Fibroblast of upper back skin (primary cell): ENCODE measurements around the gene CTNND2.
"Not testable (repeated sequence)": the region's sequence is repeated elsewhere in the genome, so short reads cannot be mapped to it uniquely, and the experiment has no call there.

Source experiments
- DNase-seq: peaks from one replicate; pipeline ENCODE4 v3.0.0-alpha.2; 2013

CTNND2 gene

DNA sequence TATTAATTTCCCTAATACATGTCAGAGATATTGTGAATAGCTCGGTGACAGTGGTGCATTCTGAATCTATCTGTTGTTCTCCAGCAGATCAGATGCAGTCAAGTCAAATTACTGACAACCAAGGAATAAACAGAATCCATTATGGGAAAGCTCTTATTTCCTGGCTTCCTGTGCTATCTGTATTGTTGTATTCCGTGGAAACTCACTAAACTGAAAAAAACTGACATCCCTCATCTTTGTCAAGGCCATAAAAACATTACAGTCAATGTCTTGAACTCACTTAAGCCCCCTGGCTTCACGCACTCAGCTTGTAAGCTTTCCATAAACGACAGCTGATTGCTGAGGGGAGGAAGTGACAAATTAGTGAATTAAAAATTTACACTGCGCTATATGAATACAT, 245.9 kb downstream of the CTNND2 start:
- DNase-seq = no peak

- no peak for DNase-seq
These were observed 247.3 kb downstream of the CTNND2 start for GRCh38 chr5:11656916-11657315.

- DNase-seq = no peak
These were observed 248.6 kb downstream of the CTNND2 start for GRCh38 chr5:11655681-11656080.

- DNase-seq = no peak
These were observed 253.3 kb downstream of the CTNND2 start for GRCh38 chr5:11650936-11651335.

DNA sequence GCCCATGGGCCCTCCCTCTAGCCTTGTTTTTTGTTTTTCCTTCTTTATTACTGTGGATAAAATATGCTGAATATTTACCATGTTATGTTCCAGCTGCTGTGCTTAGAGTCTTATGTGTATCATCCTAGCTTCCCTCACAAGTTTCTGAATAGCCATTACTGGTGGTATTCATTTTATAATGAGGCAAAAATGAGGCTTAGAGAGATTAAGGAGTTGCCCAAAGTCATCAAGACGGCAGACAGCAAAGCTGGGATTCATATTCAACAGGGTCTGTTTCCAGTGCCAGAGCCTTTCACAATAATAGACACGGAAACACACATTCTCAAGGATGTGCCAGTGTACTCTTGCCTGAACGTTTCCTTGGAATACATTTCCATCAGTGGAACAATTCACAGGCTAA, 258.1 kb downstream of the CTNND2 start:
- DNase-seq = no peak

- DNase-seq = no peak
These were observed 261.8 kb downstream of the CTNND2 start for GRCh38 chr5:11642438-11642837.

GRCh38 chr5:11640158-11640873, 263.9 kb downstream of the CTNND2 start:
- no peak for DNase-seq

DNA sequence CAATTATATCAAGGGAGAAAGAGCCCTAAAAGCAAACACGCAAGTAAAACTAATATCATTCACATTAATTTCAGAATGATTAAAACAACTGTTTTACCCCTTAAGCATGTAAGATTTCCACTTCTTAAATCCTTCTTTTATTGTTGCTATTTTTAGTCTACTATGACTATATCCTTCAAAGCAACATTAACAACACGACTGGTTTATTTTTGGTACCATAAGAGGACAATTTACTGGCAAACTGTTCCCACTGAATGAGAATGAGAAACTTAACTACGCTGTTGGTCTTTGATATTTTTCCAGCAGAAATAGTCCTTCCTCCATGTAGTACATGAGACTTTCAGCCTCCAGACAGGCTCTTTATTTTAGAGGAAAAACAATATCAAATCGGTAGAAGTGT, 281.5 kb downstream of the CTNND2 start:
- no peak for DNase-seq

DNA sequence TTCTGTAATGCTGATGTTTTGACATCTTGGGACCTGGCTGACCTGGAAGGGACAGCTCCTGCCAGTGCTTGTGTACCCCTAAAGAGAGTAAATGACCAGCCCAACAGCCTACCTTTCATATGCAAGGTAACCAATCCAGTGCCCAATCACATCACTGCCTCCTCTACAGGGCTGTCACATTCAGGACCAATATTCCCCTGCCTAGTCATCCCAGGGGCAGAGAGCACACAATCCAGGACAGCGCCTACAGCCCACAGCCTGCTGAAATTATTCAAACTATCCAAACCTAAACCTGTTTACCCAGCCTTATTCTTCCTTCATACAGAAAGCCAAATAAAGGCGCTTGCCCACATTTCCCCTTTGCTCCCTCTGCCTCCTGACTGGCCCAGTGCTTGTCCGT, 284.1 kb downstream of the CTNND2 start:
- DNase-seq = no peak

- peak; percentile 1 for DNase-seq
These were observed 284.8 kb downstream of the CTNND2 start for GRCh38 chr5:11619339-11620024.

DNA sequence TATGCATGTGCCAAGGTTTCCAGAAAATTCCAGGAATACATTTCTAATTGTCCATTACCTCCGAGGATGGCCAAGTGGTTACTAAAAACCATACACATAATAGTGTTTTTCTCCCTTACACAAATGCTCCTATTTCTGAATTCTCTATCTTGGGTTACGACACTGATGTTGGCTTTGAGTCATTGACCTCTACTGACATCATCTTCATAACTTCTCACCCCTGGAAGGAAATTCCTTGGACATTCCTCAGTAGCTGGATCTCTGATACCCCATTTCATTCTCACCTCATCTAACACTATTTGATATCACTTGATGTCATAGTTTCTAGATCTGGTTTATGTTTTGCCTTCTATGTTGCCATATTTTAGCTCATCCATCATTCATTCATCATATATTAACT, 287.2 kb downstream of the CTNND2 start:
- DNase-seq = no peak

GRCh38 chr5:11616624-11617023, 287.6 kb downstream of the CTNND2 start:
- not testable (repeated sequence) for DNase-seq

DNA sequence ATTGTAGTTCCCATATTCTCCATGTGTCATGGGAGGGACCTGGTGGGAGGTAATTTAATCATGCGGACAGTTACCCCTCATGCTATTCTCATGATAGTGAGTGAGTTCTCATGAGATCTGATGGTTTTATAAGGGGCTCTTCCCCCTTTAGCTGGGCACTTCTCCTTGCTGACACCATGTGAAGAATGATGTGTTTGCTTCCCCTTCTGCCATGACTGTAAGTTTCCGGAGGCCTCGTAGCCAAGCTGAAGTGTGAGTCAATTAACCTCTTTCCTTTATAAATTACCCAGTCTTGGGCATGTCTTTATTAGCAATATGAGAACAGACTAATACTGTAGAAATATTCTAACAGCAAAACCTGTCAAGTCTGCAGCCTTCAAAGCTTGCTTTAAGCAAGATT, 293.2 kb downstream of the CTNND2 start:
- no peak for DNase-seq

- no peak for DNase-seq
These were observed 294.5 kb downstream of the CTNND2 start for GRCh38 chr5:11609570-11610303.

GRCh38 chr5:11608530-11608929, 295.7 kb downstream of the CTNND2 start:
- DNase-seq = no peak

- DNase-seq = no peak
These were observed 296.2 kb downstream of the CTNND2 start for GRCh38 chr5:11607944-11608483.

DNA sequence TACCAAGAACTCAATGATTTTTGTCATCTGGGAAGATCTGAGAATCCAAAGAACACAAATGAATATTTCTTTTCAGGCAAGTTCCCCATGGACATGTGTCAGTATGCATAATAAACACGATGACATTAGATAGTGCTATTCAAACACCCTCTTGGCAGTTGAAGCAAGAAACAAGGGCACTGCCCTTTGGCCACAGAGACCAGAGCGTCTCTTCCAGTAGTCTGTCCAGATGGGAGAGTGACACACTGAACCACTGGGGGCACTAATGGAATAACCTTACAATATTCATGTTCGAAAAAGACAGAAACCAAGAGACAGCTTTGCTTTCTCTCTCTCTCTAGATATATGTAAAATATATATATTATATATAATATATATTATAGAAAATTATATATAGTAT, 301.9 kb downstream of the CTNND2 start:
- no peak for DNase-seq

DNA sequence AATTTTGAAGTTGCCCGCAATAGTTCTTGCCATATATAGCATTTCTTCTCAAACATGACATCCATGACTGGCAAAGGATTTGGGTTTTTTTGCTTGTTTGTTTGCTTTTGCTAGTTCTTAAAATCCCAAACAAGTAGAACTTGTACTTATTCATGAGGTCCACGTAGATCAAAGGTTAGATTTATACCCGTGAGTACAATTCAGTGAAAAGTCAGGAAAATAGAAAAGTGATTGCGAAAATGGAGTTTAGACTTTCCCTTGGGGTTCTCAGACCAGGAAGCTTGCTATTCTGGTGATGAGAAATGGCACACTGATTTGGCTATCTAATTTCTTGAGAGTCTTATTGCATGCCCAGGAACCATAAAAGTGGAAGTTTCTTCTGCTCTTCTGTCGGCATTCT, 304.7 kb downstream of the CTNND2 start:
- DNase-seq = no peak

- DNase-seq = no peak
These were observed 307.6 kb downstream of the CTNND2 start for GRCh38 chr5:11596657-11597071.

DNA sequence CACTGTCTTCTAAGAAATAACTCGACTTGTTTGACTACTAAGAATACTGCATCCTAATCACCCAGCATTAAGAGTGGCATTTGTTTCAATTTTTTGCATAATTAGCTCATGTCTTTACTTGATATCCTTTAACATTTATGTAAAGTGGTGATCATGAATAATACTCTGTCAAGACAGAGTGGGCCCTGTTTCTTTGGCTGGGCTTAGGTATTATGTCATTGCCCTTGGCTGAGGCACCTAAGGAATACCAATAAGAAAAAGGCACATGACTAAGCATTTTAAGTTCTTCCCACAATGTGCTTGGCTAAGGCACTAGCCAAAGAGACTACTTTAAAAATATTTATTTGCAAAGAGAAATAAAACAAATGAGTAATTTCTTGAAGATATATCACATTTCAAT, 308.1 kb downstream of the CTNND2 start:
- DNase-seq = no peak

DNA sequence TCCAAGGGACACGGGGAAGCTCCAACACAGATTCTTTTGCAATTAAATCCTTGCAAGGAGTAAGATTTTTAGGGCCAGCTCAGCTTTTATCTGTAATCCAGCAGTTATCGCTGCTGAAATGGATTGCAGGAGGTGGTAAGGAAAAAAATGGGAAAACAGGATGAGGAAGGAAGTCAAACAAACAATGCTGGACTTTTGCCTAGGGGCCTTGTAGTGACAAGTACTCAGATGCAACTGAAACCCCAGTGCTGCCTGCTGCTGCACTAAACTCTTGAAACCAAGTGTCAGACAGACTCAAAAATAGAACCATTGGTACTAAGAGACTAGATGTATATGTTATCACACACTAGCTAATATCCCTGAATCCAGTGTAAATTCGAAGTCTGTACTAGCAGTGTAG, 309.2 kb downstream of the CTNND2 start:
- no peak for DNase-seq

- no peak for DNase-seq
These were observed 310.2 kb downstream of the CTNND2 start for GRCh38 chr5:11594021-11594420.

- DNase-seq = no peak
These were observed 313.8 kb downstream of the CTNND2 start for GRCh38 chr5:11590475-11590874.

DNA sequence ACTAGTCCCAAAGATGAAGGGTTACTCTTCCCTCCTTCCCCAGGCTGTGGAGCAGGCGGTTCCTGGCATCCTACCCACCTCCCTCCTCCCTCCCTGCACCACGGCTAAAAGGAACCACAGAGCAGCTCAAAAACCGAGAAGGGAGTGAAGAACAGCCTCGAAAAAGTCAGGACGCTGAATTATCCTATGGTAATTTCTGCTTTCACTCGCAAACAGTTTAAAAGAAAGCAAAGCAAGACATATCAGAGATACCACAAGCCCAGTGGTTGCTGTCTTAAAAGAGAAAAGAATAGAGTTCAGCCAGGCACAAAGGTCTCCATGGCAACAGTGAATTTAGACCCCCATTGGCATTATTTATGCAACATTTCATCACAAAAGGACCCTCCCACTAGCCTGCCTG, 315.4 kb downstream of the CTNND2 start:
- DNase-seq = no peak
